ENCODE measurements around the gene RAB3GAP2.

The RAB3GAP2 gene

DNA sequence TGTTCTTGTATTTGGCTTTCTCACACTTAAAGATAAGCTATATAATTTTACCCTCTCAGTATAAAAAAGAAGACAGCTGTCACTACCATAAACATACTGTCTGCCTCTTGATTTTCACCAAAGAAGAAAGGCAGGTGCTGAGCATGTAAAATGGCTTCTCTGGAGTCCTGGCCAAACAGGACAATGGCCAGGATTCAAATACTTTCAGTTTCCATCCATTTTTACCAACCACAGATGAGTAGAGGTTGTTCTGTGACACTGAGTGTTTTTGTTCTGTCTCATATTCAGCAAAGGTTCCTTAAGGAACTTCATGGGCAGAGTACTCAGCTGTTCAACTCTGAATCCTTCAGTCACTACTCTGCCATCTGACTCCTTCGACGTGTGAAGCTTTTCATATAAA lies 29.4 kb upstream of the RAB3GAP2 start:
- in situ Hi-C loops (cut with MboI; ENCODE audit: low sequenced_read_pairs), result no loop called here
- peaks cover 3% of the 10 kb centered on the region; the same call in 1 of the 2 replicates for H3K4me1 ChIP-seq
- no peak overlapping the region for H3K4me3 ChIP-seq
- H3K9me3 ChIP-seq, result no peaks in the 10 kb centered on the region
- H3K27me3 ChIP-seq (ENCODE audit: low read depth), result no peaks in the 10 kb centered on the region
- no peaks in the 10 kb centered on the region for H3K36me3 ChIP-seq (replicated peaks)
- DNase-seq (ENCODE audit: low spot score in 2 of 2), result no peak

GRCh38 chr1:220300442-220301121 lies 28.3 kb upstream of the RAB3GAP2 start:
- in situ Hi-C loops (cut with MboI; ENCODE audit: low sequenced_read_pairs), result no loop called here
- no peaks in the 10 kb centered on the region for H3K36me3 ChIP-seq (replicated peaks)
- H3K9me3 ChIP-seq, result no peaks in the 10 kb centered on the region
- H3K27me3 ChIP-seq (ENCODE audit: low read depth), result no peaks in the 10 kb centered on the region
- peak in 1 of 2 experiments; percentile 32 for DNase-seq (ENCODE audit: low spot score in 2 of 2)
- peaks cover 3% of the 10 kb centered on the region; the same call in 1 of the 2 replicates for H3K4me1 ChIP-seq
- H3K4me3 ChIP-seq, result no peak overlapping the region

DNA sequence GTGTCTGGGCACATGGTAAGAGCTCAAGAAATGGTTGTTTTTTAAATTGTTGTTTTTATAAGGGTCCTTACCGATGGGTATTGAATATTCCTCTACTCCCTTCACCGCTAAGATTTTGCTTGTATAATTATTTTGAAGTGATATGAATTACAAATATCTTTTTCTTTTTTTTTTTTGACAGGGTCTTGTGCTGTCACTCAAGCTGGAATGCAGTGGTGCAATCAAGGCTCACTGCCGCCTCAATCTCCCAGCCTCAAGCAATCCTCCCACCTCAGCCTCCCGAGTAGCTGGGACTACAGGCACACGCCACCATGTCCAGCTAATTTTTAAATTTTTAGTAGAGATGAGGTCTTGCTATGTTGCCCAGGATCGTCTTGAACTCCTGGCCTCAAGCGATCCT lies 27.1 kb upstream of the RAB3GAP2 start:
- Histone ChIP-seq H3K4me3 (no peak overlapping the region), H3K9me3 (no peaks in the 10 kb centered on the region), H3K27me3 (ENCODE audit: low read depth) (no peaks in the 10 kb centered on the region), H3K36me3 (replicated peaks) (no peaks in the 10 kb centered on the region), H3K4me1 (peaks cover 3% of the 10 kb centered on the region; the same call in 1 of the 2 replicates)
- in situ Hi-C loops (cut with MboI; ENCODE audit: low sequenced_read_pairs), result loop anchor here (10.0 kb wide), 1 partner anchor 475 kb away; no protein-coding TSS in a partner anchor
- no peak for DNase-seq (ENCODE audit: low spot score in 2 of 2)

- Histone ChIP-seq H3K36me3 (replicated peaks) (no peaks in the 10 kb centered on the region), H3K27me3 (ENCODE audit: low read depth) (0 out of 2 replicates have a peak, but pooled peaks cover 1% of the 10 kb centered on the region), H3K9me3 (no peaks in the 10 kb centered on the region), H3K4me1 (peaks cover 3% of the 10 kb centered on the region; the same call in 1 of the 2 replicates), H3K4me3 (no peak overlapping the region)
- in situ Hi-C loops (cut with MboI; ENCODE audit: low sequenced_read_pairs), result loop anchor here (10.0 kb wide), 1 partner anchor 476 kb away; no protein-coding TSS in a partner anchor
- no peak for DNase-seq (ENCODE audit: low spot score in 2 of 2)
These were observed 26.4 kb upstream of the RAB3GAP2 start for GRCh38 chr1:220298470-220299205.

- no peaks in the 10 kb centered on the region for H3K36me3 ChIP-seq (replicated peaks)
- peaks cover 3% of the 10 kb centered on the region; the same call in 1 of the 2 replicates for H3K4me1 ChIP-seq
- no peak for DNase-seq (ENCODE audit: low spot score in 2 of 2)
- no peaks in the 10 kb centered on the region for H3K9me3 ChIP-seq
- in situ Hi-C loops (cut with MboI; ENCODE audit: low sequenced_read_pairs), result loop anchor here (10.0 kb wide), 1 partner anchor 478 kb away; no protein-coding TSS in a partner anchor
- H3K27me3 ChIP-seq (ENCODE audit: low read depth), result peaks cover 5% of the 10 kb centered on the region; the same call in 1 of the 2 replicates
- no peak overlapping the region for H3K4me3 ChIP-seq
These were observed 24.7 kb upstream of the RAB3GAP2 start for GRCh38 chr1:220296981-220297380.

GRCh38 chr1:220294846-220295301 lies 22.6 kb upstream of the RAB3GAP2 start:
- in situ Hi-C loops (cut with MboI; ENCODE audit: low sequenced_read_pairs), result loop anchor here (10.0 kb wide), 1 partner anchor 480 kb away; no protein-coding TSS in a partner anchor
- no peak for DNase-seq (ENCODE audit: low spot score in 2 of 2)

DNA sequence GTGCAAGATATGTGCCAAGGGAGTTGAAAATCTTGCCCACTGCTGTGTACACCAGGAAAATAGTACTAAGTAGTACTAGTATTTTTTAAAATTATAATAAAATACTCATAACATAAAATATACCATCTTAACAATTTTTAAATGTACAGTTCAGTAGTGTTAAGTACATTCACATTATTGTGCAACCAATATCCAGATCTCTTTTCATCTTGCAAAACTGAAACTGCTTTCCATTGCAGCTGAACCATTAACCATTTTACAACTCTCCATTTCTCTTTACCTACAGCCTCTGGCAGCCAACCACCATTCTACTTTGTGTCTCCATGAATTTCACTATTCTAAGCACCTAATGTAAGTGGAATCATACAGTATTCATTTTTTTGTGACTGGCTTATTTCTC lies 19.3 kb upstream of the RAB3GAP2 start:
- Histone ChIP-seq H3K4me1 (peaks cover 7% of the 10 kb centered on the region; the same call in 1 of the 2 replicates), H3K27me3 (ENCODE audit: low read depth) (peaks cover 9% of the 10 kb centered on the region), H3K9me3 (no peaks in the 10 kb centered on the region), H3K36me3 (replicated peaks) (no peaks in the 10 kb centered on the region), H3K4me3 (no peak overlapping the region)
- in situ Hi-C loops (cut with MboI; ENCODE audit: low sequenced_read_pairs), result loop anchor here (10.0 kb wide), 1 partner anchor 483 kb away; no protein-coding TSS in a partner anchor
- no peak for DNase-seq (ENCODE audit: low spot score in 2 of 2)

More at GRCh38 chr1:220294846-220295301, 22.6 kb upstream of the RAB3GAP2 start:
- H3K9me3 ChIP-seq, result no peaks in the 10 kb centered on the region
- peaks cover 9% of the 10 kb centered on the region for H3K27me3 ChIP-seq (ENCODE audit: low read depth)
- peaks cover 6% of the 10 kb centered on the region; the same call in 1 of the 2 replicates for H3K4me1 ChIP-seq
- no peaks in the 10 kb centered on the region for H3K36me3 ChIP-seq (replicated peaks)
- no peak overlapping the region for H3K4me3 ChIP-seq

DNA sequence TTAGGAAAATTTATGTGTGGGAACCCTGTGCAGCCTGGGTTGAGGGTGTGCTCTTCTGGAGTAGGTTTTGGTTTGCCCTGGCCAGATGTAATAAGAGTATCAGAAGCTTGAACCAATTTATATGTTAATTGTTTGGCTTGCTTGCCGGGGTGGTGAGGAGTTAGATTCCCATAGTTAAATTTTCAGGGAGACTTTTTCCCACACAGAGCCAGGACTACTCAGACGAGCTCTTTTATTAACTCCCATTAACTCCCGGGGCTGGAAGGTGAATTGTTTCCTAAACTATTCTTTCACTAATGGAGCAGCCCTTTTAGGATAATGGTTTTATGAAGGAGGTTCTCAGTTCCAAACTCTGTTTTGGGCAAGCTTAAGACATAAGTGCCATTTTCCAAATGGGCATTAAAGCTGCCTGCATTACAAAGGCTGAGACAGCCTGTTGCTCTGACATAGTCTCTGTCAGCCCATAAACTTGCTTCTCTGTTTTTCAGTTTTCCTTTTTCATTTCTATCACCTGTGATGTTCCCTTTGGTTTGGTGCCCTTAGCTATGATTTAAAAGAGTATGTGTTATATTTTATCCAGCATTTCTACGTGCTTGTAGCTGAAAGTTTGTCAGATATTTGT lies 18.0 kb upstream of the RAB3GAP2 start:
- peaks cover 9% of the 10 kb centered on the region for H3K27me3 ChIP-seq (ENCODE audit: low read depth)

DNA sequence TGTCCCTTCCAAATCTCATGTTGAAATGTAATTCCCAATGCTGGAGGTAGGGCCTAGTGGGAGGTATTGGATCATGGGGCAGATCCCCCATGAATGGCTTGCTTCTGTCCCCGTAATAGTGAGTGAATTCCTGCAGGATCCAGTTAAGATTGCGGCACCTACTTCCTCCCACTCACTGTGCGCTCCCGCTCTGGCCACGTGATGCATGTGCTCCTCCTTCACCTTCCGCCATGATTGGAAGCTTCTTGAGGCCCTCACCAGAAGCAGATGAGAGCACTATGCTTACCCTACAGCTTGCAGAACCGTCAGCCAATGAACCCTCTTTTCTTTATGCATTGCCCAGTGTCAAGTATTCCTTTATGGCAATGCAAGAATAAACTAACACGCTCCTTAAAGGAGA lies 14.9 kb upstream of the RAB3GAP2 start:
- no peak for DNase-seq (ENCODE audit: low spot score in 2 of 2)
- H3K4me3 ChIP-seq, result no peak overlapping the region
- no peaks in the 10 kb centered on the region for H3K9me3 ChIP-seq
- in situ Hi-C loops (cut with MboI; ENCODE audit: low sequenced_read_pairs), result no loop called here
- H3K4me1 ChIP-seq, result peaks cover 7% of the 10 kb centered on the region; the same call in 1 of the 2 replicates
- no peaks in the 10 kb centered on the region for H3K36me3 ChIP-seq (replicated peaks)
- H3K27me3 ChIP-seq (ENCODE audit: low read depth), result peaks cover 4% of the 10 kb centered on the region

More for the DNA sequence above, 18.0 kb upstream of the RAB3GAP2 start:
- H3K9me3 ChIP-seq, result no peaks in the 10 kb centered on the region
- H3K36me3 ChIP-seq (replicated peaks), result no peaks in the 10 kb centered on the region
- no peak overlapping the region for H3K4me3 ChIP-seq
- DNase-seq (ENCODE audit: low spot score in 2 of 2), result peak; percentile 41 to 82
- H3K4me1 ChIP-seq, result peaks cover 7% of the 10 kb centered on the region; the same call in 1 of the 2 replicates
- in situ Hi-C loops (cut with MboI; ENCODE audit: low sequenced_read_pairs), result loop anchor here (10.0 kb wide), 1 partner anchor 485 kb away; no protein-coding TSS in a partner anchor

DNA sequence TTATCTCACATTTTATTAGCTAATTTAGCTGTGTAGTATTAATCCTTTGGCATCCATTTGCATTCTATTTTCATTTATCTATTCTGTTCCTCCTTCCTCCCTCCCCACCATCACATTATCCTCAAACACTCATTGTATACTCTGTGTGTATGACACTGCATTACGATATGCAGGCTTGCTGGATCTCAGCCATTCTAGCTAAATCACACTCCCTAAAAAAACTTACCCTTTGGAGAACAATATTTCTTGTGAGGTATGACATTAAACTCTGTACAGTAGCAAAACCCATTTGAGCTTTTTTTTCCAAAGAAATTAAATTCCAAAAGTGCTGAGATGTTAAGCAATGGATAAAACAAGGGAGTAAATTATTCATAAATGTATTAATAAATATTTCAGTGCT lies 11.4 kb upstream of the RAB3GAP2 start:
- DNase-seq (ENCODE audit: low spot score in 2 of 2), result no peak
- H3K4me3 ChIP-seq, result no peak overlapping the region
- peaks cover 12% of the 10 kb centered on the region for H3K27me3 ChIP-seq (ENCODE audit: low read depth)
- no peaks in the 10 kb centered on the region for H3K36me3 ChIP-seq (replicated peaks)
- in situ Hi-C loops (cut with MboI; ENCODE audit: low sequenced_read_pairs), result no loop called here
- no peaks in the 10 kb centered on the region for H3K9me3 ChIP-seq
- H3K4me1 ChIP-seq, result no peaks in the 10 kb centered on the region

DNA sequence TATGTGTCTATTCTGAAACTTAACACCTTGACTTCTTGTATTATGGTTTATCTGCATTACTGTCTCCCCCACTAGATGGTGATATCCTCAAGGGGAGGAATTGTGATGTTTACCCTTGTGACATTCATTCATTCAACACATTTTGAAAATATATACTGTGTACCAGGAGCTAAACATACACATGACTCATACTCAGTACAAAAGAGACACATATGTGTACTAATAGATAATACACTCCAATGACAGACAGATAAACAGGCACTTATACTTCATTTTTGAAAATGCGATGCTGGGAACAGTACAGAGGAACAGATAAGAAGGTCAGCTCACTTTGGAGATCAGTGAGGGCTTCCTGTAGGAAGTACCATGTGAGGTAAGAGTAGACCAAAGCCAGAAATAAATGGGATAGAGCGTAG lies 8.9 kb upstream of the RAB3GAP2 start:
- peaks cover 22% of the 10 kb centered on the region for H3K27me3 ChIP-seq (ENCODE audit: low read depth)
- peak in 1 of 2 experiments; percentile 26 for DNase-seq (ENCODE audit: low spot score in 2 of 2)

GRCh38 chr1:220280249-220280648 lies 8.0 kb upstream of the RAB3GAP2 start:
- H3K27me3 ChIP-seq (ENCODE audit: low read depth), result peaks cover 22% of the 10 kb centered on the region
- H3K4me1 ChIP-seq, result no peaks in the 10 kb centered on the region
- no peaks in the 10 kb centered on the region for H3K36me3 ChIP-seq (replicated peaks)
- no peak overlapping the region for H3K4me3 ChIP-seq
- in situ Hi-C loops (cut with MboI; ENCODE audit: low sequenced_read_pairs), result no loop called here
- no peak for DNase-seq (ENCODE audit: low spot score in 2 of 2)
- no peaks in the 10 kb centered on the region for H3K9me3 ChIP-seq

More for the DNA sequence above, 8.9 kb upstream of the RAB3GAP2 start:
- in situ Hi-C loops (cut with MboI; ENCODE audit: low sequenced_read_pairs), result no loop called here
- Histone ChIP-seq H3K4me1 (no peaks in the 10 kb centered on the region), H3K36me3 (replicated peaks) (no peaks in the 10 kb centered on the region), H3K9me3 (no peaks in the 10 kb centered on the region), H3K4me3 (no peak overlapping the region)

DNA sequence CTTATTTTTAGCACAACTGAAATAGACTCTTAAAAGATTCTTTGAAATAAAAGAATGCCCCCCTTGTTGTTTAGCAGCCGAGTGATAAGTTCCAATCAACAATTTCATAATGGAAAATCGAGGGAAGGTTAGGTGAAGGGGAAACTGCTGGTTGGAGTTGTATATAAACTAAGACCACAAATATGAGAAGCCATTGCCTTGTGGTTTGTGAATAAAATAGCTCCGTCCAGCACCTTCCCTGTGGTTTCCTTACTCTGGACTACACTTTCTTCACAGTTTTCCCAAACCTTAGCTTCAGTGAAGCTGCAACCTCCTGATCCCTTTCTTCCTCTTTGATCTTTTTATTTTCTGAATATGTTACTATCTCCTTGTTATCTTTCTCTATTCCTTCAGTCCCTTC lies 6.7 kb upstream of the RAB3GAP2 start:
- Histone ChIP-seq H3K27me3 (ENCODE audit: low read depth) (peaks cover 22% of the 10 kb centered on the region), H3K4me3 (no peak overlapping the region), H3K9me3 (no peaks in the 10 kb centered on the region), H3K36me3 (replicated peaks) (no peaks in the 10 kb centered on the region), H3K4me1 (no peaks in the 10 kb centered on the region)
- in situ Hi-C loops (cut with MboI; ENCODE audit: low sequenced_read_pairs), result no loop called here
- DNase-seq (ENCODE audit: low spot score in 2 of 2), result no peak
